Common myeloid progenitor, CD34-positive (primary cell): ENCODE measurements around the gene DHRS9.

ENCODE experiments used
- CTCF ChIA-PET: fragments of 350-600 bp; sonication (Branson Sonifier 250); formaldehyde crosslinking; loops from one replicate; lab custom pipeline; 2021; ENCODE audit warnings: antibody characterized with exemption; lab: Charles Lee
- POLR2A ChIA-PET: fragments of 350-600 bp; sonication (Branson Sonifier 250); formaldehyde crosslinking; loops from one replicate; lab custom pipeline; 2021; ENCODE audit warnings: antibody characterized with exemption; lab: Charles Lee
- DNase-seq, 3 donors: peaks; one replicate each; pipeline versions ENCODE4 v3.0.0 to v3.0.0-alpha.2; 2013
- H3K27ac ChIP-seq, 2 experiments: 1 replicate in 1 of 2; 2 replicates in 1 of 2; pipeline ENCODE4 v1.7.0; 2013; ENCODE audit warnings: inconsistent platforms in 2 of 2, low read length in 2 of 2, mild to moderate bottlenecking in 2 of 2, low read depth in 1 of 2, moderate library complexity in 1 of 2; ENCODE audit not compliant: severe bottlenecking in 2 of 2, insufficient read depth in 1 of 2, poor library complexity in 1 of 2
- H3K27me3 ChIP-seq, 5 experiments: replicated peaks in 2 of 5; 1 replicate in 3 of 5; 2 replicates in 2 of 5; pipeline versions ENCODE4 v1.6.1 to v1.7.0; 2013; ENCODE audit warnings: low read length in 4 of 5, mild to moderate bottlenecking in 2 of 5, moderate library complexity in 2 of 5, inconsistent platforms in 1 of 5; ENCODE audit not compliant: insufficient read depth in 5 of 5, control insufficient read depth in 4 of 5
- H3K36me3 ChIP-seq, 4 experiments: 1 replicate in 2 of 4; 2 replicates in 2 of 4; pipeline versions ENCODE4 v1.6.1 to v1.7.0; 2013; ENCODE audit warnings: low read length in 3 of 4, control low read depth in 1 of 4, mild to moderate bottlenecking in 1 of 4; ENCODE audit not compliant: control insufficient read depth in 4 of 4, insufficient read depth in 4 of 4
- H3K4me1 ChIP-seq, 4 experiments: 1 replicate in 3 of 4; 2 replicates in 1 of 4; pipeline versions ENCODE4 v1.6.1 to v1.7.1; 2013; ENCODE audit warnings: low read length in 3 of 4, mild to moderate bottlenecking in 3 of 4, control low read depth in 1 of 4, inconsistent platforms in 1 of 4, moderate library complexity in 1 of 4; ENCODE audit not compliant: control insufficient read depth in 4 of 4, insufficient read depth in 4 of 4; ENCODE audit errors: control extremely low read depth in 1 of 4
- H3K4me3 ChIP-seq, 7 experiments: 1 replicate in 4 of 7; 2 replicates in 3 of 7; pipeline versions ENCODE4 v1.5.1 to v1.7.0; 2013; ENCODE audit warnings: mild to moderate bottlenecking in 7 of 7, low read length in 6 of 7, moderate library complexity in 6 of 7, inconsistent platforms in 2 of 7, low read depth in 2 of 7, control low read depth in 1 of 7; ENCODE audit not compliant: insufficient read depth in 4 of 7, control insufficient read depth in 1 of 7; ENCODE audit errors: extremely low read depth in 1 of 7
- H3K9me3 ChIP-seq, 5 experiments: 1 replicate in 4 of 5; 2 replicates in 1 of 5; pipeline versions ENCODE4 v1.6.1 to v1.7.1; 2013; ENCODE audit warnings: low read length in 4 of 5, mild to moderate bottlenecking in 2 of 5, inconsistent platforms in 1 of 5, low read depth in 1 of 5, moderate library complexity in 1 of 5; ENCODE audit not compliant: control insufficient read depth in 4 of 5, insufficient read depth in 2 of 5; ENCODE audit errors: control extremely low read depth in 1 of 5
- WGBS: methylation state at CpG from one replicate; pipeline ENCODE4 v1.1.5; 2013; ENCODE audit not compliant: insufficient coverage; 5-methylcytosine and 5-hydroxymethylcytosine counted together

DHRS9 gene

GRCh38 chr2:169106563-169107545 is 37.5 kb downstream of the DHRS9 start:
- no peak overlapping the region for H3K27ac ChIP-seq
- no peaks in the 10 kb centered on the region for H3K9me3 ChIP-seq
- DNase-seq = peak in 2 of 3 donors; percentile 60 to 73
- 29% methylated on average over 3 of the region's 6 CpGs for WGBS
- H3K4me1 ChIP-seq = peaks cover 43 to 58% (median 52%) of the 10 kb centered on the region in 4 experiments
- H3K27me3 ChIP-seq = no peaks in the 10 kb centered on the region
- POLR2A ChIA-PET = interaction anchor here (0.6 to 0.7 kb wide), 3 partner anchors 10 to 85 kb away, joined by 3 to 4 read pairs (median 3); no protein-coding TSS in a partner anchor
- peak overlapping the region in 1 of 7 experiments; percentile 38 for H3K4me3 ChIP-seq
- no peaks in the 10 kb centered on the region for H3K36me3 ChIP-seq
- CTCF ChIA-PET = interaction anchor here (1.3 to 5.8 kb wide), 8 partner anchors 12 to 115 kb away, joined by 3 to 39 read pairs (median 16); no protein-coding TSS in a partner anchor

- ChIA-PET POLR2A (interaction anchor here (0.6 to 0.7 kb wide), 2 partner anchors 11 to 86 kb away, joined by 3 to 4 read pairs; no protein-coding TSS in a partner anchor), CTCF (interaction anchor here (1.4 to 5.8 kb wide), 10 partner anchors 10 to 168 kb away, joined by 3 to 39 read pairs (median 22); no protein-coding TSS in a partner anchor)
- Histone ChIP-seq H3K36me3 (no peaks in the 10 kb centered on the region), H3K27ac (no peak overlapping the region), H3K9me3 (no peaks in the 10 kb centered on the region), H3K4me3 (peak overlapping the region in 2 of 7 experiments; percentile 8 to 31), H3K27me3 (no peaks in the 10 kb centered on the region), H3K4me1 (peaks cover 43 to 57% (median 49%) of the 10 kb centered on the region in 4 experiments)
- DNase-seq = peak in 2 of 3 donors; percentile 79 to 86
- 0% methylated on average over 2 of the region's 2 CpGs for WGBS
Measured at GRCh38 chr2:169107645-169108044, 38.3 kb downstream of the DHRS9 start.

GRCh38 chr2:169108099-169108884 is 38.9 kb downstream of the DHRS9 start:
- no peaks in the 10 kb centered on the region for H3K36me3 ChIP-seq
- ChIA-PET POLR2A (no interaction called here), CTCF (interaction anchor here (0.6 to 5.8 kb wide), 21 partner anchors 11 to 821 kb away, joined by 3 to 39 read pairs (median 13); no protein-coding TSS in a partner anchor)
- 36% methylated on average over 2 of the region's 3 CpGs for WGBS
- no peak overlapping the region for H3K27ac ChIP-seq
- no peaks in the 10 kb centered on the region for H3K9me3 ChIP-seq
- no peaks in the 10 kb centered on the region for H3K27me3 ChIP-seq
- H3K4me1 ChIP-seq = peaks cover 43 to 57% (median 48%) of the 10 kb centered on the region in 4 experiments
- H3K4me3 ChIP-seq = peak overlapping the region in 2 of 7 experiments; percentile 8 to 31
- DNase-seq = peak in 2 of 3 donors; percentile 34 to 55

DNA sequence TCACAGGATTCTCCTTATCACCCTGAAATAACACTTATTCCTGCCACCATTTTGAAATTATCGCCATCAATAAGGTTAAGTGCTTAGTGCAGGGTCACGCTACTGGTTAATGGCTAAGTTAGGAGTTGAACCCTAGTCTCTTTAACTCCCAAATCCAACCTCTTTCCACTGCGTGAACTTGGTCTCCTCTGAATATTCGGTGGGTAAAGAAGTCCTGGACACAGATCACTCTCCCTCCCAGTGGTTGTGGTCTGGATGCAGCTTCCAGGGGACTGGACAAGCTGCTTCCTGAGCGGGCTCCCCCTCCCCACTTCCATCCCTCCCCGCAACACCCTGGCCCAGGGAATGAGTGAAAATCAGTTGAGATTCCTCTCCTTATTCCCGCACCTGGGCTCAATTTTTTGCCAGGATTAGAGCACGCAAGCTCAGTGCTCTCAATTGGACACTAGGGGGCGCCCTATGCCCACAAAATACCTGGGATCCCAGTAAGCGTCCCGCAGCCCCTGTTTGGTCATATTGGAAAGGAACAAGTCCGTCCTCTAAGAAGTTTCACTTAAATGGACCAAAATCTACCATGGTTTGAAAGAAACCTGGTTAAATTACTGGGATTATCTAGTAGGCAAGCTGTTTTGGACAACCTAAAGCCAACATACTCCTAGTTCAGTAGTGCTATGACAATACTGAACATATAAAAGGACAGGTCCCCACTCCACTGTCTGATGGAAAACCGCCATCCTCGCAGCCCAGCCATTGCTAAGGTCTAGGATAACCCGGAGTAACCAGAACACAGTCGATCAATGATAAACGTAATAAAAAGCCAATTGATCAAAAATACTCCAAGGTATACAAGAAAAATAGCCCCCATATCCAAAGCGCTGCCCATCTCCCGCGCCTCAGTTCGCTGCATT is 40.4 kb downstream of the DHRS9 start:
- peak; percentile 81 to 85 (median 84) for DNase-seq
- WGBS = 56% methylated on average over 19 of the region's 21 CpGs
- Histone ChIP-seq H3K27ac (no peak overlapping the region), H3K9me3 (no peaks in the 10 kb centered on the region), H3K4me3 (peak overlapping the region in 2 of 7 experiments; percentile 21 to 25), H3K27me3 (no peaks in the 10 kb centered on the region), H3K36me3 (no peaks in the 10 kb centered on the region), H3K4me1 (peaks cover 41 to 57% (median 46%) of the 10 kb centered on the region in 4 experiments)
- CTCF ChIA-PET = interaction anchor here (0.6 to 5.8 kb wide), 25 partner anchors 9 to 819 kb away, joined by 3 to 39 read pairs (median 7); no protein-coding TSS in a partner anchor
- POLR2A ChIA-PET = no interaction called here

- ChIA-PET POLR2A (no interaction called here), CTCF (interaction anchor here (0.6 to 5.8 kb wide), 19 partner anchors 8 to 286 kb away, joined by 3 to 39 read pairs (median 14); no protein-coding TSS in a partner anchor)
- Histone ChIP-seq H3K4me3 (no peak overlapping the region), H3K36me3 (no peaks in the 10 kb centered on the region), H3K4me1 (peaks cover 36 to 52% (median 41%) of the 10 kb centered on the region in 4 experiments), H3K27ac (no peak overlapping the region), H3K27me3 (no peaks in the 10 kb centered on the region), H3K9me3 (no peaks in the 10 kb centered on the region)
- WGBS = 93% methylated on average over 3 of the region's 7 CpGs
- DNase-seq = no peak
Measured at GRCh38 chr2:169110419-169110818, 41.1 kb downstream of the DHRS9 start.

DNA sequence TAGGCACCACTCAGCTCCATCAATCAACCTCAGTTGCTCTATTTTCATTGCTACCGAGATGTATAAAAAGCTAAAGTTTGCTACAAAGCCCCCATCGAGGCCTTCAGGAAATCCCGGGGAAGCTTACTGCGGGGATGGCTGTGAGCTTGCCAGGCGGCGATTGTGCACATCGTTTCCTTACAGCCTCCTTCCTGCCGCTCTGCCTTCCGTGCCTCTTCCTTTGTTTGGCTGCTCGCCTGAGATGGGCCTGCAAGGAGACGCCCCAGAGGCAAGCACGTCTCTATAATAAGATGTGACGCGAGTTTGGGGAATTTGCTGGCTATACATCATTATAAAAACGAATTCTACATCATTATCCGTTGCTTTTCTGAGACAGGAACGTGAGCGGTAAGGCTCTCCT is 41.6 kb downstream of the DHRS9 start:
- DNase-seq = peak in 2 of 3 donors; percentile 33 to 48
- no peaks in the 10 kb centered on the region for H3K9me3 ChIP-seq
- POLR2A ChIA-PET = no interaction called here
- 17% methylated on average over 12 of the region's 18 CpGs for WGBS
- peaks cover 32 to 47% (median 37%) of the 10 kb centered on the region in 4 experiments for H3K4me1 ChIP-seq
- H3K27me3 ChIP-seq = no peaks in the 10 kb centered on the region
- no peaks in the 10 kb centered on the region for H3K36me3 ChIP-seq
- CTCF ChIA-PET = interaction anchor here (1.0 to 5.8 kb wide), 16 partner anchors 8 to 286 kb away, joined by 3 to 39 read pairs (median 14); no protein-coding TSS in a partner anchor
- peak overlapping the region in 2 of 7 experiments; percentile 3 to 6 for H3K4me3 ChIP-seq
- H3K27ac ChIP-seq = no peak overlapping the region
